Endothelial cell of umbilical vein (primary cell): ENCODE data around the gene SLC44A3. TPM values are rescaled to one million over a fixed set of nuclear protein-coding genes. Genes with fewer than 3 reads are reported as not detected.
A peak's percentile ranks its signal among the peaks of the same experiment; 100 is the strongest.

Source experiments
- BruUV-seq: library from RNA; stranded (reverse); fragments of 400-500 nt; replicated peaks from 2 replicates; lab custom pipeline; 2021; lab: Mats Ljungman, UMichigan
- CTCF ChIA-PET: fragments of 300-600, 350-600 bp; sonication (Branson Sonifier 250); formaldehyde crosslinking; loops from one replicate; lab custom pipeline; 2021; ENCODE audit warnings: antibody characterized with exemption, inconsistent platforms; lab: Charles Lee
- POLR2A ChIA-PET: fragments of 300-600, 350-600 bp; sonication (Branson Sonifier 250); formaldehyde crosslinking; loops from one replicate; lab custom pipeline; 2021; ENCODE audit warnings: antibody characterized with exemption, inconsistent platforms; lab: Charles Lee
- DNase-seq: peaks from one replicate; pipeline ENCODE4 v3.0.0-alpha.2; 2011; ENCODE audit warnings: low read depth, low spot score
- FAIRE-seq: peaks from 2 replicates; lab custom pipeline; 2011; peaks lifted over from hg19 to GRCh38; lab: Jason Lieb, UNC
- H2AFZ ChIP-seq: 2 replicates; pipeline ENCODE4 v1.6.0; 2012; ENCODE audit warnings: low read depth, low read length, control low read depth, inconsistent platforms
- H3K27ac ChIP-seq: 2 replicates; pipeline ENCODE4 v1.5.1; 2011; ENCODE audit warnings: low read depth, mild to moderate bottlenecking, control low read depth, low read length, moderate library complexity; ENCODE audit not compliant: insufficient read depth
- H3K27me3 ChIP-seq, 2 experiments: 2 replicates each; pipeline versions ENCODE4 v1.6.0 to v1.6.1; 2011; ENCODE audit warnings: low read length in 2 of 2, mixed read lengths in 1 of 2; ENCODE audit not compliant: control insufficient read depth in 2 of 2, insufficient read depth in 2 of 2
- H3K36me3 ChIP-seq, 2 experiments: 2 replicates in 1 of 2; 3 replicates in 1 of 2; pipeline ENCODE4 v1.5.1; 2011; ENCODE audit warnings: low read length in 2 of 2, mild to moderate bottlenecking in 1 of 2, moderate library complexity in 1 of 2; ENCODE audit not compliant: control insufficient read depth in 2 of 2, insufficient read depth in 2 of 2; ENCODE audit errors: extremely low read depth in 1 of 2
- H3K4me1 ChIP-seq: 3 replicates; pipeline ENCODE4 v1.5.1; 2011; ENCODE audit warnings: mild to moderate bottlenecking, low read length; ENCODE audit not compliant: control insufficient read depth, insufficient read depth; ENCODE audit errors: extremely low read depth
- H3K4me2 ChIP-seq: 2 replicates; pipeline ENCODE4 v1.6.1; 2011; ENCODE audit warnings: low read length, control low read depth, mixed read lengths; ENCODE audit not compliant: insufficient read depth
- H3K4me3 ChIP-seq, 3 experiments: fragments of 200-600 bp in 1 of 3; sonication (generic), shearing (Covaris generic) in 1 of 3; replicated peaks in 1 of 3; 2 replicates each; pipeline ENCODE4 v1.5.1; 2011 to 2016; ENCODE audit warnings: control low read depth in 3 of 3, low read length in 3 of 3, mild to moderate bottlenecking in 2 of 3, inconsistent platforms in 1 of 3, low read depth in 1 of 3, moderate library complexity in 1 of 3; ENCODE audit not compliant: insufficient read depth in 1 of 3
- H3K79me2 ChIP-seq: 2 replicates; pipeline ENCODE4 v1.6.0; 2012; ENCODE audit warnings: low read length, inconsistent platforms; ENCODE audit not compliant: control insufficient read depth, insufficient read depth
- H3K9ac ChIP-seq: replicated peaks from 2 replicates; pipeline ENCODE3; 2011; ENCODE audit warnings: low read length, control low read depth; ENCODE audit not compliant: insufficient read depth; ENCODE audit errors: extremely low read depth
- H3K9me1 ChIP-seq: replicated peaks from 3 replicates; pipeline ENCODE4 v1.6.0; 2011; ENCODE audit warnings: mild to moderate bottlenecking, low read length; ENCODE audit not compliant: control insufficient read depth, insufficient read depth; ENCODE audit errors: extremely low read depth
- H3K9me3 ChIP-seq: replicated peaks from 2 replicates; pipeline ENCODE4 v1.5.1; 2012; ENCODE audit warnings: low read length, inconsistent platforms; ENCODE audit not compliant: control insufficient read depth, insufficient read depth
- H4K20me1 ChIP-seq: replicated peaks from 2 replicates; pipeline ENCODE3; 2011; ENCODE audit warnings: mild to moderate bottlenecking, low read length; ENCODE audit not compliant: control insufficient read depth, insufficient read depth; ENCODE audit errors: extremely low read depth
- CTCF ChIP-seq, 2 donors: IDR thresholded peaks; 1 replicate in 1 of 2; 2 replicates in 1 of 2; pipeline ENCODE4 v1.5.1; 2011; ENCODE audit warnings: low read length in 2 of 2, mild to moderate bottlenecking in 2 of 2, moderate library complexity in 2 of 2, control low read depth in 1 of 2, inconsistent platforms in 1 of 2, low read depth in 1 of 2; ENCODE audit not compliant: insufficient read depth in 1 of 2; ENCODE audit errors: extremely low read depth in 1 of 2
- EZH2 ChIP-seq: IDR thresholded peaks from 2 replicates; pipeline ENCODE4 v1.6.1; 2012; ENCODE audit warnings: borderline replicate concordance, low read depth, mild to moderate bottlenecking, moderate library complexity, low read length, inconsistent platforms; ENCODE audit not compliant: severe bottlenecking
- FOS ChIP-seq: IDR thresholded peaks from 2 replicates; pipeline ENCODE4 v1.6.1; 2011; ENCODE audit warnings: mild to moderate bottlenecking, low read length, moderate library complexity, borderline replicate concordance; ENCODE audit not compliant: insufficient read depth
- GATA2 ChIP-seq: IDR thresholded peaks from 2 replicates; pipeline ENCODE4 v1.7.0; 2011; ENCODE audit warnings: low read depth, mild to moderate bottlenecking, moderate library complexity, mixed read lengths, low read length; ENCODE audit not compliant: insufficient read length, insufficient read depth
- JUN ChIP-seq: IDR thresholded peaks from 2 replicates; pipeline ENCODE4 v1.6.1; 2011; ENCODE audit warnings: borderline replicate concordance, low read depth; ENCODE audit not compliant: insufficient read length, insufficient read depth
- MYC ChIP-seq: IDR thresholded peaks from one replicate; pipeline ENCODE4 v1.6.1; 2011; ENCODE audit warnings: mild to moderate bottlenecking, low read depth, low read length
- dilution Hi-C: fragments of 300-500 bp; cut with MboI; formaldehyde crosslinking; loops from one replicate; pipeline ENCODE4 v1.15.0; 2019; ENCODE audit warnings: low sequenced_read_pairs; ENCODE audit not compliant: extremely low pct_ligation_motif_present
- intact Hi-C: fragments of 100-400 bp; cut with micrococcal nuclease; formaldehyde crosslinking; loops from one replicate; pipeline ENCODE4 v1.10.0; 2022
- polyA plus RNA-seq, 4 experiments: library from polyadenylated mRNA; depleted of rRNA in 3 of 4; stranded (reverse) in 3 of 4; unstranded in 1 of 4; fragments of >200 nt; gene quantifications; 2 replicates each; pipeline versions ENCODE4 v1.2.1 to v1.2.3, GENCODE V29; 2011 to 2012; ENCODE audit warnings: missing spikeins in 1 of 4
- total RNA-seq: library from RNA; stranded (reverse); gene quantifications from 2 replicates; pipeline ENCODE4 v1.2.3, GENCODE V29; 2021
- TF ChIP-seq, protein P1 (sequence below): IDR thresholded peaks from 2 replicates; pipeline ENCODE4 v1.6.1; 2011; ENCODE audit not compliant: insufficient read depth, insufficient read length

The SLC44A3 gene
- total and polyA plus RNA-seq, 2 donors (not counting 3 experiments of a cell fraction or from before 2014, with no cell fraction given), result 0.29 to 0.42 TPM

DNA sequence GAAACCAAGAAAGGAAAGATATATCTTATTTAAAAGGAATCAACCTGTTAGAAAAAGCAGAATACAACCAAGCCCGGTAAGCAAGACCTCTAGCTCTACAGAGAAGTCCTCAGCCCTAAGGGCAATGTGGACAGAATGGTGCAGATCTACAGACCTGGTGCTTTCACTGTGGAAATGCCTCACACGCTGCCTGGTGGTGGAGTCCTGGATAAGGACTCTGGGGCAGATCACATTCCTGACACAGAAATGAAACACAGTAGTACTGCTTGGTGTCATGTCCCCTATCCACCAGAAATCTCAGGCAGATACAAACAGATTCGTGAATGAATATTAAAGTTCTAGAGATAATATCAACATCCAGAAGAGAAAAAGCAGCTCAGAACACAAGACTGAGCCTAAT is 99.9 kb downstream of the SLC44A3 start:
- Histone ChIP-seq H3K9ac (no peak overlapping the region), H3K4me1 (peaks cover 40% of the 10 kb centered on the region), H3K27me3 (no peaks in the 10 kb centered on the region), H3K79me2 (peaks cover 100% of the 10 kb centered on the region), H3K9me1 (no peaks in the 10 kb centered on the region), H4K20me1 (peaks cover 22% of the 10 kb centered on the region), H3K4me3 (no peak overlapping the region), H3K36me3 (peaks cover 0 to 4% of the 10 kb centered on the region in 2 experiments), H2AFZ (no peak overlapping the region), H3K4me2 (peak overlapping the region; percentile 14), H3K27ac (no peak overlapping the region), H3K9me3 (no peaks in the 10 kb centered on the region)
- DNase-seq (peak; percentile 15), FAIRE-seq (no peak)
- dilution Hi-C loops (loop anchor here (25.0 kb wide), 1 partner anchor 117 kb away; no protein-coding TSS in a partner anchor), intact Hi-C loops (no loop called here)
- CTCF ChIA-PET, result interaction anchor here (1.2 to 7.8 kb wide), 4 partner anchors 45 to 123 kb away, joined by 4 to 57 read pairs (median 14); no protein-coding TSS in a partner anchor
- no TSS peak for BruUV-seq
- TF ChIP-seq JUN (no peak), FOS (no peak), MYC (no peak), GATA2 (no peak), CTCF (IDR thresholded peaks at IDR 0.05; ENCODE audit: extremely low read depth in 1 of 2, insufficient read depth in 1 of 2, low read depth in 1 of 2, low read length in 2 of 2) (no peak), EZH2 (no peak)
- TF ChIP-seq, protein P1, sequence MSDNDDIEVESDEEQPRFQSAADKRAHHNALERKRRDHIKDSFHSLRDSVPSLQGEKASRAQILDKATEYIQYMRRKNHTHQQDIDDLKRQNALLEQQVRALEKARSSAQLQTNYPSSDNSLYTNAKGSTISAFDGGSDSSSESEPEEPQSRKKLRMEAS, result no peak
- POLR2A ChIA-PET, result interaction anchor here (1.3 kb wide), 1 partner anchor 11 kb away, joined by 3 read pairs; no protein-coding TSS in a partner anchor
